Activated CD4-positive, alpha-beta T cell treated with anti-CD3 and anti-CD28 coated beads, Interleukin-10, Interleukin-2, amounts not matched to agents 100 ng/mL and 50 ng/mL, durations not matched to agents 16 hours and 8 hours (primary cell): ENCODE measurements around the gene ATAT1.

ENCODE experiments used
- DNase-seq: peaks from one replicate; pipeline ENCODE4 v3.0.0-alpha.2; 2020

Gene ATAT1

GRCh38 chr6:30614044-30614842, 12.4 kb upstream of the ATAT1 start:
- DNase-seq: no peak

GRCh38 chr6:30614843-30615218, 11.8 kb upstream of the ATAT1 start:
- DNase-seq: peak; percentile 96

- DNase-seq: peak; percentile 70
Measured at GRCh38 chr6:30615219-30615957, 11.3 kb upstream of the ATAT1 start.

GRCh38 chr6:30615958-30616810, 10.5 kb upstream of the ATAT1 start:
- peak; percentile 45 for DNase-seq

GRCh38 chr6:30616811-30617564, 9.7 kb upstream of the ATAT1 start, which contains the start of gene PPP1R10:
PPP1R10 (minus strand) TSS chr6:30617243; CDS start chr6:30609944, 7,299 bp downstream.
- peak; percentile 100 for DNase-seq

GRCh38 chr6:30617565-30618269, 9.0 kb upstream of the ATAT1 start, which contains the start of gene MRPS18B:
MRPS18B (plus strand) TSS chr6:30617840; CDS start chr6:30617866, 26 bp downstream.
- DNase-seq: peak; percentile 98

GRCh38 chr6:30618270-30618797, 8.3 kb upstream of the ATAT1 start:
- DNase-seq: no peak

GRCh38 chr6:30619561-30619960, 7.1 kb upstream of the ATAT1 start:
- no peak for DNase-seq

GRCh38 chr6:30625511-30625910, 1.2 kb upstream of the ATAT1 start:
- DNase-seq: no peak

GRCh38 chr6:30635834-30636233, 9.2 kb downstream of the ATAT1 start:
- no peak for DNase-seq

- DNase-seq: no peak
Measured at GRCh38 chr6:30640481-30640880, 13.8 kb downstream of the ATAT1 start.

- DNase-seq: no peak
Measured at GRCh38 chr6:30641048-30641447, 14.4 kb downstream of the ATAT1 start.

- DNase-seq: no peak
Measured at GRCh38 chr6:30643656-30644055, 17.0 kb downstream of the ATAT1 start.

- no peak for DNase-seq
Measured at GRCh38 chr6:30644769-30645168, 18.1 kb downstream of the ATAT1 start.

- no peak for DNase-seq
Measured at GRCh38 chr6:30645989-30646388, 19.3 kb downstream of the ATAT1 start.

- DNase-seq: peak; percentile 97
Measured at GRCh38 chr6:30646450-30647241, 20.0 kb downstream of the ATAT1 start, which contains the start of gene C6orf136. C6orf136 (plus strand) TSS chr6:30647133; CDS start chr6:30647232, 99 bp downstream.

GRCh38 chr6:30647242-30648116, 20.8 kb downstream of the ATAT1 start:
- DNase-seq: peak; percentile 84

GRCh38 chr6:30651143-30651542, 24.5 kb downstream of the ATAT1 start:
- no peak for DNase-seq
